Type B pancreatic cell (in vitro differentiated cells): ENCODE measurements around the gene SAGE1. TPM values are rescaled to one million over a fixed set of nuclear protein-coding genes. Genes with fewer than 3 reads are reported as not detected.

Experiments used
- DNase-seq: peaks from one replicate; pipeline ENCODE4 v3.0.0; 2021; ENCODE audit warnings: mixed read lengths; ENCODE audit not compliant: unreplicated experiment; ENCODE audit errors: extremely low spot score
- H3K27ac Mint-ChIP-seq: 2 replicates; pipeline ENCODE4 v1.8.0; 2021; ENCODE audit warnings: mild to moderate bottlenecking, mixed read lengths
- H3K27me3 Mint-ChIP-seq: 2 replicates; pipeline ENCODE4 v1.8.0; 2021; ENCODE audit warnings: mixed read lengths
- H3K36me3 Mint-ChIP-seq: 2 replicates; pipeline ENCODE4 v1.8.0; 2021; ENCODE audit warnings: mixed read lengths
- H3K4me1 Mint-ChIP-seq: one replicate; pipeline ENCODE4 v1.8.0; 2021; ENCODE audit warnings: mixed read lengths; ENCODE audit not compliant: unreplicated experiment
- H3K4me3 Mint-ChIP-seq: 2 replicates; pipeline ENCODE4 v1.8.0; 2021; ENCODE audit warnings: mild to moderate bottlenecking, mixed read lengths
- H3K9me3 Mint-ChIP-seq: 2 replicates; pipeline ENCODE4 v1.8.0; 2021; ENCODE audit warnings: mixed read lengths
- total RNA-seq: library from RNA; stranded (reverse); gene quantifications from 2 replicates; pipeline ENCODE4 v1.2.1, GENCODE V29; 2021; ENCODE audit warnings: low replicate concordance
- TF ChIP-seq, protein P1 (sequence below): fragments of 200-600 bp; sonication (generic); conservative IDR thresholded peaks from 2 replicates; pipeline ENCODE4 v1.5.0; 2021; ENCODE audit warnings: antibody characterized with exemption, mild to moderate bottlenecking

Gene SAGE1
- total RNA-seq, 1 donor from 2014 or later: not detected

GRCh38 chrX:135931644-135932487, 38.4 kb downstream of the SAGE1 start:
- no peaks in the 10 kb centered on the region for H3K4me1 Mint-ChIP-seq
- H3K4me3 Mint-ChIP-seq: no peak overlapping the region
- H3K27me3 Mint-ChIP-seq: no peaks in the 10 kb centered on the region
- DNase-seq: no peak
- no peaks in the 10 kb centered on the region for H3K36me3 Mint-ChIP-seq
- TF ChIP-seq, protein P1, sequence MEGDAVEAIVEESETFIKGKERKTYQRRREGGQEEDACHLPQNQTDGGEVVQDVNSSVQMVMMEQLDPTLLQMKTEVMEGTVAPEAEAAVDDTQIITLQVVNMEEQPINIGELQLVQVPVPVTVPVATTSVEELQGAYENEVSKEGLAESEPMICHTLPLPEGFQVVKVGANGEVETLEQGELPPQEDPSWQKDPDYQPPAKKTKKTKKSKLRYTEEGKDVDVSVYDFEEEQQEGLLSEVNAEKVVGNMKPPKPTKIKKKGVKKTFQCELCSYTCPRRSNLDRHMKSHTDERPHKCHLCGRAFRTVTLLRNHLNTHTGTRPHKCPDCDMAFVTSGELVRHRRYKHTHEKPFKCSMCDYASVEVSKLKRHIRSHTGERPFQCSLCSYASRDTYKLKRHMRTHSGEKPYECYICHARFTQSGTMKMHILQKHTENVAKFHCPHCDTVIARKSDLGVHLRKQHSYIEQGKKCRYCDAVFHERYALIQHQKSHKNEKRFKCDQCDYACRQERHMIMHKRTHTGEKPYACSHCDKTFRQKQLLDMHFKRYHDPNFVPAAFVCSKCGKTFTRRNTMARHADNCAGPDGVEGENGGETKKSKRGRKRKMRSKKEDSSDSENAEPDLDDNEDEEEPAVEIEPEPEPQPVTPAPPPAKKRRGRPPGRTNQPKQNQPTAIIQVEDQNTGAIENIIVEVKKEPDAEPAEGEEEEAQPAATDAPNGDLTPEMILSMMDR: peak; percentile 76
- no peak overlapping the region for H3K27ac Mint-ChIP-seq
- no peaks in the 10 kb centered on the region for H3K9me3 Mint-ChIP-seq

- no peaks in the 10 kb centered on the region for H3K9me3 Mint-ChIP-seq
- no peak for DNase-seq
- H3K27me3 Mint-ChIP-seq: no peaks in the 10 kb centered on the region
- H3K36me3 Mint-ChIP-seq: no peaks in the 10 kb centered on the region
- TF ChIP-seq, protein P1: no peak
- no peak overlapping the region for H3K4me3 Mint-ChIP-seq
- no peaks in the 10 kb centered on the region for H3K4me1 Mint-ChIP-seq
- H3K27ac Mint-ChIP-seq: no peak overlapping the region
Measured at GRCh38 chrX:135944486-135944885, 51.0 kb downstream of the SAGE1 start.

DNA sequence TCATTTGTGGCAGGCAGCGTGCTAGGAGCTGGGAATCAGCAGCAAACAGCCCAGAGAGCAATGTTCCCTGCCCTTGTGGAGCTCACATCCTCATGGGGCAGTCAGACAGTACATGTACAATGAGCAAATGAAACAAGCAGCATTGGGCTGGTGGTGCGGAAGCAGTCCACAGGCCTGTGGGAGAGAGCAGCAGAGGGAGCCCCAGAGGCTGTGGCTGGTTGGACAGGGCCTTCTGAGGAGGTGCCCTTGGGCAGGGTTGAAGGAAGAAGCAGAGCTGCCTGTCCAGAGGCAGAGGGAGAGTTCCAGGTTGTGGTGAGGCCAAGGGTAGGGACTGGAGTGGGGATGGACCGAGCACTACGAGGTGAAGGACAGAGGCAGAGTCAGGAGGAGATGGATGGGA, 57.8 kb downstream of the SAGE1 start:
- no peaks in the 10 kb centered on the region for H3K36me3 Mint-ChIP-seq
- no peaks in the 10 kb centered on the region for H3K4me1 Mint-ChIP-seq
- H3K27ac Mint-ChIP-seq: no peak overlapping the region
- no peaks in the 10 kb centered on the region for H3K9me3 Mint-ChIP-seq
- no peak overlapping the region for H3K4me3 Mint-ChIP-seq
- DNase-seq: no peak
- H3K27me3 Mint-ChIP-seq: no peaks in the 10 kb centered on the region
- TF ChIP-seq, protein P1: no peak

Other genes with a start within 250 kb of the SAGE1 start
- gene CT45A1, start 180.1 kb upstream of the SAGE1 start, total RNA-seq: not detected in 2 replicates
- gene CT45A3, start 125.5 kb upstream of the SAGE1 start, total RNA-seq: not detected in 2 replicates
- gene CT45A5, start 108.2 kb upstream of the SAGE1 start, total RNA-seq: not detected in 2 replicates
- not detected in 2 replicates for gene CT45A6, start 90.9 kb upstream of the SAGE1 start, total RNA-seq
- not detected in 2 replicates for gene CT45A2, start 73.7 kb upstream of the SAGE1 start, total RNA-seq
- not detected in 2 replicates for gene CT45A7, start 56.4 kb upstream of the SAGE1 start, total RNA-seq
- gene CT45A8, start 39.2 kb upstream of the SAGE1 start, total RNA-seq: not detected in 2 replicates
- gene CT45A9, start 21.9 kb upstream of the SAGE1 start, total RNA-seq: not detected in 2 replicates
- not detected in 2 replicates for gene CT45A10, start 272 bp upstream of the SAGE1 start, total RNA-seq
- gene MMGT1, start 80.3 kb downstream of the SAGE1 start, total RNA-seq: 18.3 and 19.3 TPM in 2 replicates
- gene SLC9A6, start 91.7 kb downstream of the SAGE1 start, total RNA-seq: 10.7 and 15.8 TPM in 2 replicates